Nephron progenitor cell (in vitro differentiated cells): Measurements from ENCODE around the gene TOMM5.
"Not testable (repeated sequence)": the region's sequence is repeated elsewhere in the genome, so short reads cannot be mapped to it uniquely, and the experiment has no call there.

ENCODE experiments used
- DNase-seq: peaks from one replicate; pipeline ENCODE4 v3.0.0; 2021
- H3K27ac Mint-ChIP-seq: 2 replicates; pipeline ENCODE4 v1.8.0; 2021; ENCODE audit warnings: mild to moderate bottlenecking, moderate library complexity, mixed read lengths
- H3K27me3 Mint-ChIP-seq: 2 replicates; pipeline ENCODE4 v1.8.0; 2021; ENCODE audit warnings: mild to moderate bottlenecking, low read depth, mixed read lengths; ENCODE audit not compliant: poor library complexity
- H3K36me3 Mint-ChIP-seq: 2 replicates; pipeline ENCODE4 v1.8.0; 2021; ENCODE audit warnings: low read depth, mixed read lengths
- H3K4me1 Mint-ChIP-seq: 2 replicates; pipeline ENCODE4 v1.8.0; 2021; ENCODE audit warnings: mixed read lengths
- H3K4me3 Mint-ChIP-seq: 2 replicates; pipeline ENCODE4 v1.8.0; 2021; ENCODE audit warnings: mild to moderate bottlenecking, moderate library complexity, mixed read lengths
- H3K9me3 Mint-ChIP-seq: 2 replicates; pipeline ENCODE4 v1.8.0; 2021; ENCODE audit warnings: mild to moderate bottlenecking, moderate library complexity, mixed read lengths
- CTCF ChIP-seq: fragments of 200-600 bp; sonication (generic); IDR thresholded peaks from 2 replicates; pipeline ENCODE4 v1.5.0; 2021; ENCODE audit warnings: antibody characterized with exemption

TOMM5 gene

GRCh38 chr9:37611961-37612360 lies 19.6 kb upstream of the TOMM5 start:
- no peak overlapping the region for H3K27ac Mint-ChIP-seq
- H3K36me3 Mint-ChIP-seq = no peaks in the 10 kb centered on the region
- H3K4me3 Mint-ChIP-seq = no peak overlapping the region
- DNase-seq = no peak
- H3K27me3 Mint-ChIP-seq = peaks cover 50% of the 10 kb centered on the region
- H3K4me1 Mint-ChIP-seq = no peaks in the 10 kb centered on the region
- TF ChIP-seq CTCF = no peak
- no peaks in the 10 kb centered on the region for H3K9me3 Mint-ChIP-seq

GRCh38 chr9:37611014-37611413 lies 18.6 kb upstream of the TOMM5 start:
- no peaks in the 10 kb centered on the region for H3K4me1 Mint-ChIP-seq
- no peak for TF ChIP-seq CTCF

GRCh38 chr9:37609735-37610397 lies 17.5 kb upstream of the TOMM5 start:
- no peak for TF ChIP-seq CTCF
- no peaks in the 10 kb centered on the region for H3K4me1 Mint-ChIP-seq
- no peak for DNase-seq
- H3K27me3 Mint-ChIP-seq = peaks cover 55% of the 10 kb centered on the region
- H3K9me3 Mint-ChIP-seq = no peaks in the 10 kb centered on the region
- no peaks in the 10 kb centered on the region for H3K36me3 Mint-ChIP-seq
- no peak overlapping the region for H3K4me3 Mint-ChIP-seq
- no peak overlapping the region for H3K27ac Mint-ChIP-seq

More at GRCh38 chr9:37611014-37611413, 18.6 kb upstream of the TOMM5 start:
- H3K36me3 Mint-ChIP-seq = no peaks in the 10 kb centered on the region
- no peak for DNase-seq
- H3K27ac Mint-ChIP-seq = no peak overlapping the region
- H3K9me3 Mint-ChIP-seq = no peaks in the 10 kb centered on the region
- H3K4me3 Mint-ChIP-seq = no peak overlapping the region
- peaks cover 56% of the 10 kb centered on the region for H3K27me3 Mint-ChIP-seq

GRCh38 chr9:37608250-37608649 lies 15.9 kb upstream of the TOMM5 start:
- Mint-ChIP-seq H3K36me3 (no peaks in the 10 kb centered on the region), H3K4me3 (no peak overlapping the region), H3K4me1 (no peaks in the 10 kb centered on the region), H3K9me3 (no peaks in the 10 kb centered on the region), H3K27me3 (peaks cover 56% of the 10 kb centered on the region), H3K27ac (no peak overlapping the region)
- no peak for TF ChIP-seq CTCF
- no peak for DNase-seq

GRCh38 chr9:37604296-37604695 lies 11.9 kb upstream of the TOMM5 start:
- no peak overlapping the region for H3K4me3 Mint-ChIP-seq
- no peaks in the 10 kb centered on the region for H3K9me3 Mint-ChIP-seq
- no peaks in the 10 kb centered on the region for H3K4me1 Mint-ChIP-seq
- TF ChIP-seq CTCF = no peak
- H3K27me3 Mint-ChIP-seq = peaks cover 55% of the 10 kb centered on the region
- H3K27ac Mint-ChIP-seq = no peak overlapping the region
- H3K36me3 Mint-ChIP-seq = no peaks in the 10 kb centered on the region
- no peak for DNase-seq

- H3K4me1 Mint-ChIP-seq = no peaks in the 10 kb centered on the region
- H3K9me3 Mint-ChIP-seq = no peaks in the 10 kb centered on the region
- no peak overlapping the region for H3K27ac Mint-ChIP-seq
- no peak for TF ChIP-seq CTCF
- no peak for DNase-seq
- peaks cover 52% of the 10 kb centered on the region for H3K27me3 Mint-ChIP-seq
- H3K4me3 Mint-ChIP-seq = no peak overlapping the region
- no peaks in the 10 kb centered on the region for H3K36me3 Mint-ChIP-seq
These were observed 10.4 kb upstream of the TOMM5 start for GRCh38 chr9:37602817-37603216.

GRCh38 chr9:37602061-37602460 lies 9.7 kb upstream of the TOMM5 start:
- not testable (repeated sequence) for H3K27ac Mint-ChIP-seq, H3K4me1 Mint-ChIP-seq, DNase-seq, H3K36me3 Mint-ChIP-seq, H3K4me3 Mint-ChIP-seq, H3K9me3 Mint-ChIP-seq
- H3K27me3 Mint-ChIP-seq = peaks cover 48% of the 10 kb centered on the region
